ENCODE measurements around the gene SLC12A9.

DNA sequence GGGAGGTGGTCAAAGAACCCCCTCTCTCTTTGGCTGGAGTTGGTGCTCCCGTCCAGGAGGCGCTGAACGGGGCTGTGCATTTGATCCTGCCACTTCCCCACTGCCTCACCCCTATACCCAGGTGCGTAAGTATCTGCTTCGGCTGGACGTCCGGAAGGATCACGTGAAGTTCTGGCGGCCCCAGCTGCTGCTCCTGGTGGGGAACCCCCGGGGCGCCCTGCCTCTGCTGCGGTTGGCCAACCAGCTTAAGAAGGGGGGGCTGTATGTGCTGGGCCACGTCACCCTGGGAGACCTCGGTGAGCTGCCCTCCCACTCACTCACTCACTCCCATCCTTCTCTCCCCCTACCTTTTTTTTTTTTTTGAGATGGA is 9.1 kb downstream of the SLC12A9 start:
- TF ChIP-seq CTCF (IDR thresholded peaks at IDR 0.05) (no peak), ZFX (IDR thresholded peaks at IDR 0.05; ENCODE audit: borderline replicate concordance) (no peak)

Measured in 22Rv1 (cell line).